WTC11 (cell line): ENCODE measurements around the gene APOA4. TPM values are rescaled to one million over a fixed set of nuclear protein-coding genes. Genes with fewer than 3 reads are reported as not detected.

Experiments used
- ATAC-seq: fragments of 200-7000 bp; cut with Tn5 transposase; 2 replicates; pipeline ENCODE4 v1.10.0; 2021; ENCODE audit warnings: mild to moderate bottlenecking, moderate library complexity
- CTCF ChIA-PET: fragments of 300-600 bp; sonication (Branson Sonifier 250); formaldehyde crosslinking; loops from one replicate; lab custom pipeline; 2021; ENCODE audit warnings: antibody characterized with exemption; lab: Charles Lee
- POLR2A ChIA-PET: fragments of 350-600 bp; sonication (Branson Sonifier 250); formaldehyde crosslinking; loops from one replicate; lab custom pipeline; 2021; ENCODE audit warnings: antibody characterized with exemption; lab: Charles Lee
- DNase-seq: peaks from one replicate; pipeline ENCODE4 v3.0.0; 2021; ENCODE audit warnings: low spot score
- H3K27ac Mint-ChIP-seq: 2 replicates; pipeline ENCODE4 v1.8.0; 2021; ENCODE audit warnings: mixed read lengths
- H3K27me3 Mint-ChIP-seq: 2 replicates; pipeline ENCODE4 v1.8.0; 2021; ENCODE audit warnings: low read depth, mild to moderate bottlenecking, moderate library complexity, mixed read lengths
- H3K36me3 Mint-ChIP-seq: 2 replicates; pipeline ENCODE4 v1.8.0; 2021; ENCODE audit warnings: mixed read lengths
- H3K4me1 Mint-ChIP-seq: 2 replicates; pipeline ENCODE4 v1.8.0; 2022; ENCODE audit warnings: mixed read lengths
- H3K4me3 Mint-ChIP-seq: 2 replicates; pipeline ENCODE4 v1.8.0; 2021; ENCODE audit warnings: mild to moderate bottlenecking, moderate library complexity, mixed read lengths
- H3K9me3 Mint-ChIP-seq: 2 replicates; pipeline ENCODE4 v1.8.0; 2021; ENCODE audit warnings: mixed read lengths
- AR ChIP-seq: fragments of 250-450 bp; sonication (Bioruptor Pico); IDR thresholded peaks from 2 replicates; pipeline ENCODE4 v1.9.0; 2021; ENCODE audit warnings: mild to moderate bottlenecking
- CREB1 ChIP-seq: sonication (generic); formaldehyde crosslinking; IDR thresholded peaks from 2 replicates; pipeline ENCODE4 v1.8.0; 2023; ENCODE audit warnings: mild to moderate bottlenecking, missing genetic modification reagents
- ESRRA ChIP-seq: sonication (generic); formaldehyde crosslinking; IDR thresholded peaks from 2 replicates; pipeline ENCODE4 v1.8.1; 2022; ENCODE audit warnings: mild to moderate bottlenecking, missing genetic modification reagents, borderline replicate concordance
- FOXJ3 ChIP-seq: sonication (generic); formaldehyde crosslinking; IDR thresholded peaks from 2 replicates; pipeline ENCODE4 v1.9.0; 2021; ENCODE audit warnings: missing genetic modification reagents, mild to moderate bottlenecking, borderline replicate concordance
- GABPB1 ChIP-seq: sonication (generic); formaldehyde crosslinking; IDR thresholded peaks from 2 replicates; pipeline ENCODE4 v1.8.1; 2023; ENCODE audit warnings: mild to moderate bottlenecking, missing genetic modification reagents
- GRHL2 ChIP-seq: fragments of 250-450 bp; sonication (Bioruptor Pico); IDR thresholded peaks from 2 replicates; pipeline ENCODE4 v1.8.0; 2022; ENCODE audit warnings: mild to moderate bottlenecking, moderate library complexity; ENCODE audit not compliant: insufficient replicate concordance, severe bottlenecking
- IRF2 ChIP-seq: sonication (generic); formaldehyde crosslinking; IDR thresholded peaks from 2 replicates; pipeline ENCODE4 v1.8.0; 2022; ENCODE audit warnings: low read depth, missing genetic modification reagents, borderline replicate concordance
- MXD4 ChIP-seq: fragments of 250-450 bp; sonication (Bioruptor Pico); IDR thresholded peaks from 2 replicates; pipeline ENCODE4 v1.8.0; 2021; ENCODE audit warnings: mild to moderate bottlenecking, moderate library complexity, borderline replicate concordance
- MYBL2 ChIP-seq: sonication (generic); formaldehyde crosslinking; IDR thresholded peaks from 2 replicates; pipeline ENCODE4 v1.8.1; 2023; ENCODE audit warnings: mild to moderate bottlenecking, moderate library complexity, missing genetic modification reagents
- RELA ChIP-seq: sonication (generic); formaldehyde crosslinking; IDR thresholded peaks from 2 replicates; pipeline ENCODE4 v1.8.1; 2022; ENCODE audit warnings: missing genetic modification reagents, mild to moderate bottlenecking, borderline replicate concordance
- RORB ChIP-seq: fragments of 250-450 bp; sonication (Bioruptor Pico); IDR thresholded peaks from 2 replicates; pipeline ENCODE4 v1.9.0; 2021; ENCODE audit warnings: mild to moderate bottlenecking
- SMAD3 ChIP-seq: sonication (generic); formaldehyde crosslinking; IDR thresholded peaks from 2 replicates; pipeline ENCODE4 v1.8.0; 2022; ENCODE audit warnings: missing genetic modification reagents, mild to moderate bottlenecking, borderline replicate concordance
- SP1 ChIP-seq: sonication (generic); formaldehyde crosslinking; conservative IDR thresholded peaks from 2 replicates; pipeline ENCODE4 v1.8.1; 2022; ENCODE audit warnings: missing genetic modification reagents
- TEAD4 ChIP-seq: sonication (generic); formaldehyde crosslinking; IDR thresholded peaks from 2 replicates; pipeline ENCODE4 v1.8.0; 2022; ENCODE audit warnings: mild to moderate bottlenecking, missing genetic modification reagents
- ZNF138 ChIP-seq: sonication (generic); formaldehyde crosslinking; conservative IDR thresholded peaks from 2 replicates; pipeline ENCODE4 v1.8.1; 2022; ENCODE audit warnings: mild to moderate bottlenecking, moderate library complexity, missing genetic modification reagents
- total RNA-seq: library from RNA; stranded (reverse); gene quantifications from 3 replicates; pipeline ENCODE4 v1.2.3, GENCODE V29; 2021
- TF ChIP-seq, protein P1 (sequence below): fragments of 250-450 bp; sonication (Bioruptor Pico); conservative IDR thresholded peaks from 2 replicates; pipeline ENCODE4 v1.9.0; 2021; ENCODE audit warnings: mild to moderate bottlenecking
- TF ChIP-seq, protein P2 (sequence below): sonication (generic); formaldehyde crosslinking; IDR thresholded peaks from 2 replicates; pipeline ENCODE4 v1.8.0; 2022; ENCODE audit warnings: mild to moderate bottlenecking, missing genetic modification reagents
- TF ChIP-seq, protein P3 (sequence below): sonication (generic); formaldehyde crosslinking; conservative IDR thresholded peaks from 2 replicates; pipeline ENCODE4 v1.8.1; 2023; ENCODE audit warnings: mild to moderate bottlenecking, low read depth, missing genetic modification reagents, moderate library complexity

Gene APOA4
- total RNA-seq, 1 experiment from 2014 or later = not detected

DNA sequence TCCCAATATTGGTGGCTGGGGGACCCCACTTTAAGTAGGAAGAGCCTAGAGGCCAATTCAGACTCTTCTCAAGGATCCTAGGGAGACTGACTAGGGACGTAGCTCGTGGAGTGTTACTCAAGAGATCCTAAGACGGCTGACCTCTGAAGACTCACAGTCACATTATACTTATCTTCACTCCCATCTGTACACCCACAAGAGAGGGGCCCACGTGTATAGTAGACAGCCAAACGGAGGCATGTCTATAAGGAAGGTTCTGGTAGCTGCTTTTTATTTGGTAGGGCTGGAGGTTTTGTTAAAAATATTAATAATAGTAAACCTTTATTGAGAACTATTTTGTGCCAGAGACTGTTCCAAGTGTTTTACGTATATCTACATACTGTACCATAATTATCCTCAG lies 37.2 kb upstream of the APOA4 start (continued):
- TF ChIP-seq SP1 (CRISPR knock-in tag) (no peak), GRHL2 (no peak), SMAD3 (no peak)

- TF ChIP-seq ESRRA (CRISPR knock-in tag) (no peak), ZNF138 (CRISPR knock-in tag) (no peak)
- TF ChIP-seq, all 79 proteins: peak for 0
- no peak for DNase-seq
- POLR2A ChIA-PET = no interaction called here
- Mint-ChIP-seq H3K36me3 (peaks cover 46% of the 10 kb centered on the region), H3K4me1 (no peaks in the 10 kb centered on the region), H3K4me3 (no peak overlapping the region), H3K9me3 (no peaks in the 10 kb centered on the region), H3K27ac (no peak overlapping the region), H3K27me3 (no peaks in the 10 kb centered on the region)
- ATAC-seq = no peak
- CTCF ChIA-PET = no interaction called here
Observed at GRCh38 chr11:116859175-116859574, 36.1 kb upstream of the APOA4 start.

- Mint-ChIP-seq H3K27me3 (no peaks in the 10 kb centered on the region), H3K36me3 (peaks cover 42% of the 10 kb centered on the region), H3K4me3 (no peak overlapping the region), H3K27ac (no peak overlapping the region), H3K9me3 (no peaks in the 10 kb centered on the region), H3K4me1 (no peaks in the 10 kb centered on the region)
- ChIA-PET CTCF (no interaction called here), POLR2A (no interaction called here)
- ATAC-seq (no peak), DNase-seq (no peak)
- TF ChIP-seq MYBL2 (CRISPR knock-in tag) (no peak), SMAD3 (no peak), TEAD4 (no peak), RELA (CRISPR knock-in tag) (no peak), FOXJ3 (CRISPR knock-in tag) (no peak), RORB (CRISPR knock-in tag) (no peak), GABPB1 (CRISPR knock-in tag) (no peak), IRF2 (CRISPR knock-in tag) (no peak), AR (CRISPR knock-in tag) (no peak), CREB1 (CRISPR knock-in tag) (no peak), ZNF138 (CRISPR knock-in tag) (no peak), MXD4 (CRISPR knock-in tag) (no peak)
- TF ChIP-seq, protein P1, sequence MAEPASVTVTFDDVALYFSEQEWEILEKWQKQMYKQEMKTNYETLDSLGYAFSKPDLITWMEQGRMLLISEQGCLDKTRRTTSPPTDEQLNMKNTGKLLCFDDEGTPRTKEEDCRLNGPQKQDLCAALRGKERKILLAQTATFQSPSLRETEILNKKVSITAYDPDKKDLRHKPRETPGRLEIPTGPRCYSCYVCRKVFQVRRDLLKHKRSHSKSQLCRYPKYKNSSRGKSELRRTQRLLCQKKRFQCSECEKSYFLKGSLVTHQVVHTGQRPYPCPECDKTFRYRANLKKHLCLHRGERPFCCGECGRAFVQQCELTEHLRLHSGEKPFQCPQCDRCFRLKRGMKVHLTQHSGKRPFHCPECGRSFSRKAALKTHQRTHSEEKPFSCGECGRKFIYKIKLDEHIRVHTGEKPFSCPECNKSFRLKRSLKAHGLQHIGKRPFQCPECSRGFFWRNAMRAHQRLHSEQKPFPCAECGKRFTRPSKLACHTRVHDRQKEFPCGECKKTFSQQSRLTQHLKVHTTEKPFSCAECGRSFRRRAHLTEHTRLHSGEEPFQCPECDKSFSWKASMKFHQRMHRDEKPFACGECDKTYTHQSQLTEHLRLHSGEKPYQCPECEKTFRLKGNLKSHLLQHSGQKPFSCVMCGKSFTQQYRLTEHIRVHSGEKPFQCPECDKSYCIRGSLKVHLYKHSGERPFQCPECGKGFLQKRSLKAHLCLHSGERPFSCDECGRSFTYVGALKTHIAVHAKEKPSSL (CRISPR knock-in tag) = no peak
- TF ChIP-seq, protein P2, sequence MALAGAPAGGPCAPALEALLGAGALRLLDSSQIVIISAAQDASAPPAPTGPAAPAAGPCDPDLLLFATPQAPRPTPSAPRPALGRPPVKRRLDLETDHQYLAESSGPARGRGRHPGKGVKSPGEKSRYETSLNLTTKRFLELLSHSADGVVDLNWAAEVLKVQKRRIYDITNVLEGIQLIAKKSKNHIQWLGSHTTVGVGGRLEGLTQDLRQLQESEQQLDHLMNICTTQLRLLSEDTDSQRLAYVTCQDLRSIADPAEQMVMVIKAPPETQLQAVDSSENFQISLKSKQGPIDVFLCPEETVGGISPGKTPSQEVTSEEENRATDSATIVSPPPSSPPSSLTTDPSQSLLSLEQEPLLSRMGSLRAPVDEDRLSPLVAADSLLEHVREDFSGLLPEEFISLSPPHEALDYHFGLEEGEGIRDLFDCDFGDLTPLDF = no peak
- TF ChIP-seq, protein P3, sequence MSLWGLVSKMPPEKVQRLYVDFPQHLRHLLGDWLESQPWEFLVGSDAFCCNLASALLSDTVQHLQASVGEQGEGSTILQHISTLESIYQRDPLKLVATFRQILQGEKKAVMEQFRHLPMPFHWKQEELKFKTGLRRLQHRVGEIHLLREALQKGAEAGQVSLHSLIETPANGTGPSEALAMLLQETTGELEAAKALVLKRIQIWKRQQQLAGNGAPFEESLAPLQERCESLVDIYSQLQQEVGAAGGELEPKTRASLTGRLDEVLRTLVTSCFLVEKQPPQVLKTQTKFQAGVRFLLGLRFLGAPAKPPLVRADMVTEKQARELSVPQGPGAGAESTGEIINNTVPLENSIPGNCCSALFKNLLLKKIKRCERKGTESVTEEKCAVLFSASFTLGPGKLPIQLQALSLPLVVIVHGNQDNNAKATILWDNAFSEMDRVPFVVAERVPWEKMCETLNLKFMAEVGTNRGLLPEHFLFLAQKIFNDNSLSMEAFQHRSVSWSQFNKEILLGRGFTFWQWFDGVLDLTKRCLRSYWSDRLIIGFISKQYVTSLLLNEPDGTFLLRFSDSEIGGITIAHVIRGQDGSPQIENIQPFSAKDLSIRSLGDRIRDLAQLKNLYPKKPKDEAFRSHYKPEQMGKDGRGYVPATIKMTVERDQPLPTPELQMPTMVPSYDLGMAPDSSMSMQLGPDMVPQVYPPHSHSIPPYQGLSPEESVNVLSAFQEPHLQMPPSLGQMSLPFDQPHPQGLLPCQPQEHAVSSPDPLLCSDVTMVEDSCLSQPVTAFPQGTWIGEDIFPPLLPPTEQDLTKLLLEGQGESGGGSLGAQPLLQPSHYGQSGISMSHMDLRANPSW (CRISPR knock-in tag) = no peak
Observed at GRCh38 chr11:116857936-116858335, 34.8 kb upstream of the APOA4 start.
